A549 (cell line): ENCODE results near the gene DIAPH2. TPM values are rescaled to one million over a fixed set of nuclear protein-coding genes. Genes with fewer than 3 reads are reported as not detected.

Source experiments
- ATAC-seq, 2 experiments: fragments of 200-7000 bp in 1 of 2; fragments of >200 bp in 1 of 2; cut with Nextera tagmentation in 1 of 2; cut with Tn5 transposase in 1 of 2; 3 replicates each; pipeline versions ENCODE4 v1.8.0 to v1.9.1; 2018 to 2020; ENCODE audit warnings: mild to moderate bottlenecking in 1 of 2, moderate library complexity in 1 of 2
- CTCF ChIA-PET: fragments of 300-600 bp; sonication (Branson Sonifier 250); formaldehyde crosslinking; extraction: SDS; loops from one replicate; lab custom pipeline; 2021; ENCODE audit warnings: antibody characterized with exemption, inconsistent platforms; lab: Yijun Ruan, JAX
- POLR2A ChIA-PET: fragments of 350-600 bp; formaldehyde crosslinking; extraction: SDS; loops from one replicate; lab custom pipeline; 2021; ENCODE audit warnings: antibody characterized with exemption, inconsistent platforms; lab: Yijun Ruan, JAX
- DNase-seq, 2 experiments: peaks; one replicate each; pipeline versions ENCODE4 v3.0.0 to v3.0.0-alpha.2; 2011 to 2016; ENCODE audit warnings: low read depth in 1 of 2, low spot score in 1 of 2
- FAIRE-seq: peaks from 2 replicates; lab custom pipeline; 2011; peaks lifted over from hg19 to GRCh38; lab: Jason Lieb, UNC
- H3K27ac ChIP-seq, 2 experiments: fragments of >200 bp; sonication (Bioruptor Twin); formaldehyde crosslinking; 3 replicates each; pipeline ENCODE4 v1.5.1; 2016 to 2017
- H3K4me1 ChIP-seq: fragments of >200 bp; sonication (Bioruptor Twin); formaldehyde crosslinking; 3 replicates; pipeline ENCODE4 v1.6.1; 2016
- H3K4me2 ChIP-seq: fragments of >200 bp; sonication (Bioruptor Twin); formaldehyde crosslinking; 3 replicates; pipeline ENCODE4 v1.6.1; 2016
- H3K4me3 ChIP-seq: fragments of >200 bp; sonication (Bioruptor Twin); formaldehyde crosslinking; 3 replicates; pipeline ENCODE4 v1.5.1; 2016
- H3K9me3 ChIP-seq: fragments of >200 bp; sonication (Bioruptor Twin); formaldehyde crosslinking; 3 replicates; pipeline ENCODE4 v1.6.1; 2016
- BHLHE40 ChIP-seq: IDR thresholded peaks from 2 replicates; pipeline ENCODE4 v1.6.1; 2012; ENCODE audit warnings: low read depth, low read length, inconsistent platforms
- CBX2 ChIP-seq: fragments of 200-600 bp; sonication (generic); IDR thresholded peaks from 2 replicates; pipeline ENCODE4 v1.6.1; 2016; ENCODE audit warnings: low read depth, mild to moderate bottlenecking, borderline replicate concordance
- CEBPB ChIP-seq, 2 experiments: fragments of >200 bp in 1 of 2; sonication (Bioruptor Twin) in 1 of 2; formaldehyde crosslinking in 1 of 2; IDR thresholded peaks; 2 replicates each; pipeline ENCODE4 v1.6.1; 2012 to 2016
- CTCF ChIP-seq: fragments of >200 bp; sonication (Bioruptor Twin); formaldehyde crosslinking; IDR thresholded peaks from 3 replicates; pipeline ENCODE4 v1.5.1; 2016
- E2F6 ChIP-seq: IDR thresholded peaks from 2 replicates; pipeline ENCODE4 v1.6.1; 2012; ENCODE audit warnings: low read depth, borderline replicate concordance
- EHMT2 ChIP-seq: fragments of 200-600 bp; sonication (generic); IDR thresholded peaks from 2 replicates; pipeline ENCODE4 v1.6.1; 2016; ENCODE audit warnings: antibody characterized with exemption, low read depth, mild to moderate bottlenecking, moderate library complexity
- ELK1 ChIP-seq: fragments of 150-350 bp; IDR thresholded peaks from 2 replicates; pipeline ENCODE4 v1.6.1; 2014; ENCODE audit warnings: low read depth, mild to moderate bottlenecking, low read length
- EP300 ChIP-seq, 2 experiments: fragments of >200 bp; sonication (Bioruptor Twin); formaldehyde crosslinking; IDR thresholded peaks; 2 replicates in 1 of 2; 3 replicates in 1 of 2; pipeline ENCODE4 v1.6.1; 2016 to 2017
- FOSL2 ChIP-seq, 2 experiments: fragments of 450-650 bp in 1 of 2; fragments of >200 bp in 1 of 2; sonication (Bioruptor Twin) in 1 of 2; formaldehyde crosslinking; IDR thresholded peaks; 2 replicates each; pipeline versions ENCODE4 v1.5.0 to v1.6.1; 2016 to 2020; ENCODE audit warnings: mild to moderate bottlenecking in 1 of 2, moderate library complexity in 1 of 2
- FOXS1 ChIP-seq: fragments of 250-450 bp; sonication (Bioruptor Pico); IDR thresholded peaks from 2 replicates; pipeline ENCODE4 v1.5.0; 2020; ENCODE audit warnings: mild to moderate bottlenecking, moderate library complexity
- HES2 ChIP-seq: fragments of >200 bp; sonication (Bioruptor Twin); formaldehyde crosslinking; IDR thresholded peaks from 2 replicates; pipeline ENCODE4 v1.6.1; 2016
- HEYL ChIP-seq: fragments of 250-450 bp; sonication (Bioruptor Pico); IDR thresholded peaks from 2 replicates; pipeline ENCODE4 v1.8.0; 2021; ENCODE audit warnings: mild to moderate bottlenecking, moderate library complexity
- HOXA7 ChIP-seq: fragments of 250-450 bp; sonication (Bioruptor Pico); IDR thresholded peaks from 2 replicates; pipeline ENCODE4 v1.5.0; 2020; ENCODE audit warnings: mild to moderate bottlenecking, moderate library complexity
- MAX ChIP-seq: IDR thresholded peaks from 2 replicates; pipeline ENCODE4 v1.6.1; 2012
- POLR2AphosphoS2 ChIP-seq: conservative IDR thresholded peaks from 2 replicates; pipeline ENCODE4 v1.6.1; 2012; ENCODE audit warnings: low read length, improper control_type of control experiment, inconsistent platforms
- REST ChIP-seq: fragments of 200-600 bp; sonication (generic); IDR thresholded peaks from 2 replicates; pipeline ENCODE4 v1.6.1; 2016; ENCODE audit warnings: antibody characterized with exemption, mild to moderate bottlenecking, moderate library complexity
- RNF2 ChIP-seq: fragments of 200-600 bp; sonication (generic); IDR thresholded peaks from 2 replicates; pipeline ENCODE4 v1.6.1; 2016; ENCODE audit warnings: low read depth, mild to moderate bottlenecking, antibody characterized with exemption, moderate library complexity, borderline replicate concordance
- SMC3 ChIP-seq: fragments of >200 bp; sonication (Bioruptor Twin); formaldehyde crosslinking; IDR thresholded peaks from 3 replicates; pipeline ENCODE4 v1.6.1; 2018; ENCODE audit warnings: inconsistent platforms
- USF2 ChIP-seq: fragments of 450-650 bp; IDR thresholded peaks from 2 replicates; pipeline ENCODE4 v1.6.1; 2014; ENCODE audit warnings: antibody characterized with exemption
- ZSCAN20 ChIP-seq: fragments of 250-450 bp; sonication (Bioruptor Pico); IDR thresholded peaks from 2 replicates; pipeline ENCODE4 v1.8.0; 2022; ENCODE audit warnings: mild to moderate bottlenecking, moderate library complexity
- WGBS: methylation state at CpG from one replicate; pipeline ENCODE4 v1.1.6; 2017; ENCODE audit errors: missing lambda C conversion rate; 5-methylcytosine and 5-hydroxymethylcytosine counted together
- polyA plus RNA-seq, 4 experiments: library from polyadenylated mRNA; depleted of rRNA in 3 of 4; stranded (reverse); fragments of >200 nt; fragmentation: RNase III in 1 of 4; extraction: RNeasy Plus Mini Kit Qiagen cat#74134 plus additional on column Dnase treatment in 1 of 4; gene quantifications; 2 replicates in 3 of 4; 3 replicates in 1 of 4; pipeline ENCODE4 v1.2.3, GENCODE V29; 2011 to 2017

The DIAPH2 gene
- polyA plus RNA-seq, 2 of the 4 experiments (the other 2 are of a cell fraction) = 3.7 to 10.0 TPM

- Histone ChIP-seq H3K4me2 (no peak overlapping the region), H3K9me3 (no peaks in the 10 kb centered on the region), H3K4me1 (no peaks in the 10 kb centered on the region), H3K27ac (no peak overlapping the region)
- 89% methylated on average over 1 of the region's 1 CpG for WGBS
- ATAC-seq = no peak
- POLR2A ChIA-PET = no interaction called here
- no peak for FAIRE-seq
- TF ChIP-seq USF2 = no peak
- TF ChIP-seq CTCF = no peak
- no peak for TF ChIP-seq HES2
- no peak for TF ChIP-seq CBX2
- no peak for TF ChIP-seq REST
- no peak for TF ChIP-seq EP300 (IDR thresholded peaks at IDR 0.05)
- no peak for TF ChIP-seq CEBPB (IDR thresholded peaks at IDR 0.05)
- TF ChIP-seq HEYL (CRISPR knock-in tag) = no peak
- no peak for TF ChIP-seq POLR2AphosphoS2
- no peak for TF ChIP-seq ELK1
- TF ChIP-seq RNF2 = no peak
- no peak for TF ChIP-seq E2F6
- no peak for TF ChIP-seq ZSCAN20
- no peak for TF ChIP-seq BHLHE40
- TF ChIP-seq FOSL2 (IDR thresholded peaks at IDR 0.05) = no peak
- no peak for TF ChIP-seq FOSL2 (CRISPR knock-in tag; IDR thresholded peaks at IDR 0.05)
- no peak for TF ChIP-seq EHMT2
- TF ChIP-seq HOXA7 (CRISPR knock-in tag) = no peak
- no peak for TF ChIP-seq MAX
- no peak for TF ChIP-seq SMC3
- TF ChIP-seq FOXS1 = no peak
- TF ChIP-seq, all 56 proteins: peak for 0
- DNase-seq = no peak
- CTCF ChIA-PET = no interaction called here
- no peak overlapping the region for H3K4me3 ChIP-seq
Observed at GRCh38 chrX:96987228-96987627, 302.6 kb downstream of the DIAPH2 start.
